GDM1 (cell line): ENCODE data around the gene DYRK1A.

Source experiments
- DNase-seq: peaks from one replicate; lab custom pipeline; 2025; lab: John Stamatoyannopoulos, UW

The DYRK1A gene

GRCh38 chr21:37365517-37366481 lies 774 bp upstream of the DYRK1A start:
- DNase-seq, result no peak

GRCh38 chr21:37367336-37367702 lies 746 bp downstream of the DYRK1A start:
- no peak for DNase-seq

GRCh38 chr21:37367703-37368540 lies 1.3 kb downstream of the DYRK1A start:
- no peak for DNase-seq

GRCh38 chr21:37368541-37369279 lies 2.1 kb downstream of the DYRK1A start:
- no peak for DNase-seq

GRCh38 chr21:37369307-37369854 lies 2.8 kb downstream of the DYRK1A start:
- DNase-seq, result no peak

GRCh38 chr21:37370152-37371040 lies 3.8 kb downstream of the DYRK1A start:
- DNase-seq, result peak; percentile 24

- no peak for DNase-seq
These were observed 4.4 kb downstream of the DYRK1A start for GRCh38 chr21:37371041-37371397.

- no peak for DNase-seq
These were observed 5.7 kb downstream of the DYRK1A start for GRCh38 chr21:37372127-37372731.

GRCh38 chr21:37372951-37373350 lies 6.4 kb downstream of the DYRK1A start:
- no peak for DNase-seq

GRCh38 chr21:37373539-37373938 lies 7.0 kb downstream of the DYRK1A start:
- no peak for DNase-seq

GRCh38 chr21:37374027-37374426 lies 7.5 kb downstream of the DYRK1A start:
- DNase-seq, result no peak

- DNase-seq, result no peak
These were observed 9.4 kb downstream of the DYRK1A start for GRCh38 chr21:37375866-37376574.

- no peak for DNase-seq
These were observed 12.1 kb downstream of the DYRK1A start for GRCh38 chr21:37378700-37379139.

- no peak for DNase-seq
These were observed 14.1 kb downstream of the DYRK1A start for GRCh38 chr21:37380349-37381323.

GRCh38 chr21:37381883-37382585 lies 15.5 kb downstream of the DYRK1A start:
- no peak for DNase-seq

GRCh38 chr21:37383086-37383485 lies 16.5 kb downstream of the DYRK1A start:
- DNase-seq, result no peak

GRCh38 chr21:37383784-37384311 lies 17.3 kb downstream of the DYRK1A start:
- DNase-seq, result no peak

- no peak for DNase-seq
These were observed 17.8 kb downstream of the DYRK1A start for GRCh38 chr21:37384416-37384815.
